Measurements from ENCODE around the gene RTL5.
A peak's percentile ranks its signal among the peaks of the same experiment; 100 is the strongest.
"Not testable (repeated sequence)": the region's sequence is repeated elsewhere in the genome, so short reads cannot be mapped to it uniquely, and the experiment has no call there.

The RTL5 gene

DNA sequence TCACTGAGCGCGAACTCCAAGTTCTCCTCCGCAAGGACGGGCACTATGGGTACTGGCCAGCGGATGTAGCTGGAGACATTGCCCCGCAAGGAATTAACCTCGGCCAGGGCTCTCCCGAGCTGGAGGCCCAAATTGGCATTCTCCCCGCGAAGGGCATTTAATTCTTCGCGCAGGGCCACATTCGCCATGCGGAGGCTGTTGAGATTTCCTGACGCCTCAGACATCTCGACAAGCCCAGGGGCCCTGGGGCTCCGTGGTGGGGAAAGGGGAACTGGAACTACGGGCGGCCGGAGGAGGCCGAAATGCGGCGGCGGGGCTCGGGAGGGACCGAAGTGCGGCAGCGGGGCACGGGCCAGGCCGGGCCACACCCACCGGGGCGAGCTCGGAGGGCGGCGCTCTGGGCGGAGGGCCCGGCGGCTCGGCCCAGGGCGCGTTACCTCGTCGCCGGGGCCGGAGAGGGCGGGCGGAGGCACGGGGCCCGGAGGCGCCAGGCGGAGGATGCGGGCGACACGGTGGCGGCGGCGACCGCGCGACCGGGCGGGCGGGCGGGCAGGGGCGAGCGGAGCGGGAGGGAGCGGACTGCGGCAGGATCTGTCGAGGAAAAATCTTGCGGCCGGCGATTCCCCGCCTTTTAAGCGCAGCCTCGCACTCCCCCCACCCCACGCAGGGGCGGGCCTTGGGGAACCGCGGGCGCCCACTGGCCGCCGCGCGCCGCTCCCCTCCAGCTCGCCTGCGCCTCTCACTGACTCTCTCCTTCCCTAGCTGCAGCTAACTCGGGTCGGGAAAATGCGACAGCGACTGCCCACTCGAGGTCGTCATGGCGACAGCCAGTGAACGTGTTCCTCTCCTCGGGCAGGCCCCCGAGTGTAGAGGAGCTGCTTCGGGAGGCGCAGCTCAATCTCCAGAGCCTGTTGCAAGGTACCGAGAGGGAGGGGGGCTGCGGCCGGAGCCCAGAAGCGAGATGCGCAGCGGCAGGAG, at the start of gene RTL5:
RTL5 (minus strand) TSS at position 599 of the 978 bp plus-strand sequence.
- peak; percentile 46 for DNase-seq

DNA sequence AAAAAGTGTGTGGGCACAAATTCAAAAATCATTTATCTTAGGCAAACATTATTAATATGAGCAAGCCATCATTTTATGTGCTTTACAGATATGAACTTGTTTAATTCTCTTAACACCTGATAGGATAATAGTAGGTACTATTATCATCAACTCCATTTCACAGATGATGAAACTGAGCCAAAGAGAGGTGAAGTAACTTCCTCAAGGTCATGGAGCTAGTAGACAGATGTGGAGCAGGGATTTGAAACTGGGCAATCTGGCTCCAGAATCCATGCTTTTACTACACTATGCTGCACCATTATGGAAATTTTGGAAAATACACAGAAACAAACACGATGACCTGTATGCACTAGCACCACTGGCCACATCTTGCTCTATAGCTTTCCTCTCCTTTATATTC, 48.8 kb upstream of the RTL5 start:
- no peak for DNase-seq

DNA sequence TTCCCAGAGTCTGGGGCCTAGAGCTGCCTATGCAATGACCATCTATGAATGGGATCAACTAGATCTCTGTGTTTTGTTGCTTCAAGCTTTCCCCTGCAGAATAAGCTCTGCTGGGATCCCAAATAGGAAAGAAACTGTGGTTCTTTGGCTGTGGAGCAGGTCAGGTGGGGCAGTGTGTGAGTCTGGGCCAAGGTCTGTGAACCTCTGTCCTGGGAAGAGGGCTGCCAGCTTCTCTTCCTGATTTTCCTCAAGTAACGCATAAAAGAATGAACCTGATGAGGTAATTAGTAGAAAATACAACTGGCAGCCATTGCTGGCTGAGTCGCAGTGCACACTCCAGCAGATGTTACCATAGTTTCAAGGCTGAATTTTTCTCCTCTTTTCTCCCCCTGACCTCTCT, 45.3 kb upstream of the RTL5 start:
- no peak for DNase-seq

DNA sequence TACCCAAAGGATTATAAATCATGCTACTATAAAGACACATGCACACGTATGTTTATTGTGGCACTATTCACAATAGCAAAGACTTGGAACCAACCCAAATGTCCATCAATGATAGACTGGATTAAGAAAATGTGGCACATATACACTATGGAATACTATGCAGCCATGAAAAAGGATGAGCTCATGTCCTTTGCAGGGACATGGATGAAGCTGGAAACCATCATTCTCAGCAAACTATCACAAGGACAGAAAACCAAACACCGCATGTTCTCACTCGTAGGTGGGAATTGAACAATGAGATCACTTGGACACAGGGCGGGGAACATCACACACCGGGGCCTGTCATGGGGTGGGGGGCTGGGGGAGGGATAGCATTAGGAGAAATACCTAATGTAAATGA, 44.6 kb upstream of the RTL5 start:
- DNase-seq = not testable (repeated sequence)

DNA sequence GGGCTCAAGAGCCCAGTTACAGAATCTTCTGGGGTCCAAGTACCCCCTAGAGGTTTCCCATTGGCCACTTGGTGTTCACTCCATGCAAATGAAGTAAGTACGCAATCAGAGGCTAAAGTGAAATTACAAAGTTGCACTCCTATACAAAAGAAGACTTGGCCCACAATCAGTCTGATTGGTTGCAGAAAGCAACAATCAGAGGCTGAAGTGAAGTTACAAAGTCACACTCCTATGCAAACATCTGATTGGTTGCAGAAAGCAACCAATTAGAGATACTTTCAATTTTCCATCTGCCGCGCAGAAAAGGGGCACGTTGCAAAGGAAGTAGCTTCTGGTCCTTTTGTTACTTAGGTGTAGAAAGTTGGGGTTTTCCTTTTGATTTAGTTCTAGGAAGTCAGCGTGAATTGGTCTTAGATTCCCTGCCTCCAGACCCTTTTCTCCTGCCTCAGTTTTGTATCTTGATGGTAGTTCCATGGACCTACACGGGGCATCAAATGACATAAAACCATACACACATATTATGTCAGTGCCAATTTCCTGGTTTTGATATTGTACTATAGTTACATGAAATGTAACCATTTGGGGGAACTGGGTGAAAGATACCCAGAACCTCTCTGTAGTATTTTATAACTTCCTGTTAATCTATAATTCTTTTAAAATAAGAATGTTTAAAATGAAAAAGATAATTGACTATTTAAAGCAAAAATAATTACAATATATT, 37.5 kb upstream of the RTL5 start:
- peak; percentile 10 for DNase-seq

DNA sequence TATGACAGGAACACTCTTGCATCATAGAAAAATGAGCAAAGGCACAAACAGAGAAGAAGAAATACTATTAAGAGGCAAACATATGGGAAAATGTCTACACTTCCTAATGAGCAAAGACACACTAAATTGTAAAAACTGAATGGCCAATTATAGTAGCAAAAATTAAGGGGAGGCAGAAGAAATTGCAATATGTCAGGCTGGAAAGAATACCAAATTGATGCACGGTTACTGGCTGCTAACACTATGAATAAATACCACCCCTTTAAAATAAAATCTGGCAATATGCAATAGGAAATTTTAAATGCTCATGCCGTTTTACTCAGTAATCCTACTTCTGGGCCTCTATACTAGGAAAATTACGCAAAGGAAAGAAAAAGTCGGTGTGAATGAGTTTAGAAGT, 33.8 kb upstream of the RTL5 start:
- DNase-seq = no peak

DNA sequence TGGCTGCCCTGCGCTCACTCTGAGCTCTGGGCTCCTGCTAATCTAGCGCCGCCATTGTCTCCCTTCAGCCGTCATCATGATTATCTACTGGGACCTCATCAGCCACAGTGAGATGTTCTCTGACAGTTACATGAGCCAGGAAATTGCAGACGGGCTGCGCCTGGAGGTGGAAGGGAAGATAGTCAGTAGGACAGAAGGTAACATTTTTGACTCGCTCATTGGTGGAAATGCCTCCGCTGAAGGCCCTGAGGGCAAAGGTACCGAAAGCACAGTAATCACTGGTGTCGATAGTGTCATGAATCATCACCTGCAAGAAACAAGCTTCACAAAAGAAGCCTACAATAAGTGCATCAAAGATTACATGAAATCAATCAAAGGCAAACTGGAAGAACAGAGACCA, 28.1 kb upstream of the RTL5 start:
- no peak for DNase-seq

DNA sequence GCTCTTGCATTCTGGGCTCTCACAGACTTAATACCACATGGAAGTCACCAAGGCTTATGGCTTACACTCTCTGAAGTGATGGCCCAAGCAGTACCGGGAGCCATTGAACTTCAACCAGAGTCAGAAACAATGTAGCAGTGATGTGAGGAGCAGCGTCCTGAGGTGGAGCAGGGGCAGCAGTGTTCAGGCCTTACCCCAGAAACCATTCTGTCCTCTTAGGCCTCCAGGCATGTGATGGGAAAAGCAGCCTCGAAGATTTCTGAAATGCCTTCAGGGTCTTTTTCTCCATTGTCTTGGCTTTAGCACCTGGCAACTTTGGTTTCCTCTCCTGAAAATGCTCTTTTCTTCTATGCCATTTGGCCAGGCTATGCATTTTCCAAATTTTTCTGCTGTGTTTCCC, 27.1 kb upstream of the RTL5 start:
- no peak for DNase-seq

DNA sequence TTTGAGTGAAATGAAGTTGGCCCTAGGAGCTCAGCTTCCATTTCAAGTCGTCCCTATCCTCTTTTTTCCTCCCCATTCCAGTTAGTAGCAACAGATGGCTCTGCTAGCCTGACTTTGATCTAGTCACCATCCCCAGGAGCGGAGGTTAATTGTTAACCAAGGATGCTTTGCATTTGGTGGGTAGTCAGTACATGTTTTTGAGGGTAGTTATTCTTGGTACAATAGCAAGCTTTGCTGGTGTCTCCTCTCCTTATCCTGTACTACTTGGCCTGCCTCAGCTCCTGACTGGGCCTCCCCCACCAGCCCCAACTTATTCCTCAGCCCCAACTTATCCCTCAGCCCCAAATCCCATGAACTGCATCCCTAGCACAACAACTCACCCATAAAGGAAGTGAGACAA, 14.8 kb upstream of the RTL5 start:
- no peak for DNase-seq

DNA sequence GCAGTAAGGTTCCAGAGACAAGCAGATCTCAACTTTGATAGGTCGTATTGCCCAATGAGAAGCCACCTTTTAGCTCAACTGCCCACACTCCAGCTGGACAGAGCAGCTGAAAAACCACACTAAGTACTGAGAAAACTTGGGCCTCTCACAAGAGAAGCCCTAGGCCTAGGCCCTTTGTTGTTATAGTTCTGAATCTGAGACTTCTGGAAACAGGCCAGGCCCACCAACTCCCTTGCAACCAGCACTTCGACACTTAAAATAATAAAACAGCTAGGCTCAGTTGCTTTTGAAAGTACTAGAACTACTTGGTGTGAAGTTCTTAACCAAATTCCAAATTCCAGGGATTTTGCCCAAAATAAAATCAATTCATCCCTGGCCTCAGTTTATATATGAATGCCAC, 13.5 kb upstream of the RTL5 start:
- no peak for DNase-seq

DNA sequence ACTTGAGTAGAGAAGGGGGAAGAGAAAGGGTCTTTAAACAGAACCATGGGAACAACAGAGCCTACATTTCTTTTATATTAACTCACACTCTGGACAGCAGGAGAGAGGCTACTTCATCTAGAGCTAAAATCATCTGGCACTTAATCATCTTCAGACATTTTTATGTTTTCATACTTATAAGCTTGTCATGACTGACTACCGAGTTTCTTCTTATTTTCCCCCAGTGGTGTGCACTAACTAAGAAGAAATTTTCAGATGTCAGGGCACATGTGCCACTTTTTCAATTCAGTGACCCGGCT, 11.8 kb upstream of the RTL5 start:
- no peak for DNase-seq

DNA sequence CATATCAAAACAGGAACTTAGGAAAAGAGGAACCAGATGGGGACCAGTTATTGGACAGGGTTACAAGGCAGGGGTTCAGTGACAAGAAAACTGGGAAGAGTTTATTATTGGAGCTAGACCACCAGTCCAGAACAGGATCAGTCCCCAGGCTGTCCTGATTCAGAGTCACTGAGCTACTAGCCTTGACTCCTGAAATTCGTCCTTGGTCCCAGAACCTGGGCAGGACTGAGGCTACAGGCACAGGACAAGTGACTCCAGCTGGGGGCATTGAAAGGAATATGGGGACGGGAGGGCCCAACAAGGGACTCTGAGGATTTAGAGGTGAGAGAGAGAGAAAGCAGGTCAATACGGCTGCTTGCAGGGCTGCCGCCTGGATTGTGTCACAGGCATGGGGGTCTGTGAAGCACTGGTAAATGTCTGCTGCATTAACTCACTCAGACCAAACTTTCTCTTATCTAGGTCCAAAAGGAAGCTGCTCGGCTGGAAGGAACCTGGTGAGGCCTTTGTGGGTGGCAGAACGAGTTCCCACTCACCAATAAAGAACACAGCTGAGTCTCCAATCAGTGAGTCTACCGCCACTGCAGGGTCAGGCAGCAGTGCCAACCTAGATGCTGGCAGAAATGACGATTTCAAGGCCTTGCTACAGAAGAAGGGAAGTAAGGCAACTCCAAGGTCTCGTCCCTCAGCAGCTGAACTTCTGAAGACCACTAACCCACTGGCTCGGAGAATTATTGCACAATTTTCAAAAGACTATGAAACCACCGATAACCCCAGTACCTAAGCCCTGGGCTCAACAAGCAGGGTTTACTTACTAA, 11.3 kb upstream of the RTL5 start:
- no peak for DNase-seq

DNA sequence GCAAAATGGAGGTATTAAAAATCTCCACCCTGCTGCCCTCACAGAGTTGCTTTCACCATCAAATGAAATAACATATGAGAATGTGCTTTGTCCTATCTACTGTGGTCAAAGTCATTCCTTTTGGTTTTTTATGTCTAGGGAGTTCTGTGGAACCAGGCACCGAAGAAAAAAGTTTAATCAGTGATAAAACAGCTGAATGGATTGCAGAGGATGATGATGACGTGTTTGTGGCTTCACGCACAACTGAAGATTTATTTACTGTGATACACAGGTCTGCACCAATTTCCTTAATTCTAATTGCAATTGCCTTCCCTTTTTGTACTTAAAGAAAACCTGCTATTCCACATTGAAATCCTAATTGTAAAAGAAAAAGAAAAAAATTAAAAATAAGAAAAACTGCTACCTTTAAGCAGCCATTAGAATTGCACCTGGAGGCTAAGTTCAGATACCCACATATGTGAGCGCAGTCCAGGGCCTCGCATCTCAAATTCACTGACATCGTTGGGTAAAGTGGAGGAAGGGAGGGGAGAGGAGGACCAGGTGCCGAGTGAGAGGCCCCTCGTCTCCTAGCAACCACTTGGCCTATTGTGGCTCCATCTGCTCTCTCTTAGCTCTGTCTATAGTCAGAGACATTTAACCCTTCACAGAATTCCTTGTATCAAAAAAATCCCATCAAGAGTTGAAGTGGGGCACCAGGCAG, 10.5 kb upstream of the RTL5 start:
- no peak for DNase-seq

DNA sequence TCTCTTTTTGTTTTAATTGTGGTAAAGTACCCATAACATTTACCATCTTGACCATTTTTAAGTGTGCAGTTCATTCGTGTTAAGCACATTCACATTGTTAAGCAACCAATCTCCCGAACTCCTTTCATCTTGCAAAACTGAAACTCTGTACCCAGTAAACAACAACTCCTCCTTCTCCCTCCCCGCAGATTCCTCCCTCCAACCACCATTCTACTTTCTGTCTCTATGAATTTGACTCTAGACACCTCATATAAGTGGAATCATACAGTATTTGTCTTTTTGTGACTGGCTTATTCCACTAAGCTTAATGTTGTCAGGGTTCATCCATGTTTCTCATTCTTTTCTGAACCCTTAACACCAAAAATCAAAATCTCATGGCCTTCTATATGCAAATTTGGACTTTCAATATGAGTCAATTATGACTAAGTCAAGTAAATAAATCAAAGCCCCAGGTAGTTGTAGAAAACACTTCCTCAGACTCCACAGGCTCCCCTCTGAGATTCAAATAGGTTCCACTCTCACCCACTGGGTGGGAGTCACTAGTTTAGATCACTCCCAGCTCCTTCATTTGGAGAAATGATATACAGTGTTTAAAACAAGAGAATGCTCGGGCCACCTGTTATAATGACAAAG, 9.8 kb upstream of the RTL5 start:
- DNase-seq = no peak

DNA sequence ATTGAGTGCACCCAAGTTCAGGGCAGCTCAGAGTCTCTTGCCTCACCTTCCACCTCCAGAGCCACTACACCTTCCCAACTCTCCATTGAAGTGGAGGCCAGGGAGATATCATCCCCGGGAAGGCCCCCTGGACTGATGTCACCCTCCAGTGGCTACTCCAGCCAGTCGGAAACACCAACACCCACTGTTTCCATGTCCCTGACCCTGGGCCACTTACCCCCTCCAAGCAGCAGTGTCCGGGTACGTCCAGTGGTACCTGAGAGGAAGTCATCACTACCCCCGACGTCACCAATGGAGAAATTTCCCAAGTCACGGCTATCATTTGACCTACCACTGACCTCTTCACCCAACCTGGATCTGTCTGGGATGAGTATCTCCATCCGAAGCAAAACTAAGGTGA, 7.8 kb upstream of the RTL5 start:
- DNase-seq = no peak

DNA sequence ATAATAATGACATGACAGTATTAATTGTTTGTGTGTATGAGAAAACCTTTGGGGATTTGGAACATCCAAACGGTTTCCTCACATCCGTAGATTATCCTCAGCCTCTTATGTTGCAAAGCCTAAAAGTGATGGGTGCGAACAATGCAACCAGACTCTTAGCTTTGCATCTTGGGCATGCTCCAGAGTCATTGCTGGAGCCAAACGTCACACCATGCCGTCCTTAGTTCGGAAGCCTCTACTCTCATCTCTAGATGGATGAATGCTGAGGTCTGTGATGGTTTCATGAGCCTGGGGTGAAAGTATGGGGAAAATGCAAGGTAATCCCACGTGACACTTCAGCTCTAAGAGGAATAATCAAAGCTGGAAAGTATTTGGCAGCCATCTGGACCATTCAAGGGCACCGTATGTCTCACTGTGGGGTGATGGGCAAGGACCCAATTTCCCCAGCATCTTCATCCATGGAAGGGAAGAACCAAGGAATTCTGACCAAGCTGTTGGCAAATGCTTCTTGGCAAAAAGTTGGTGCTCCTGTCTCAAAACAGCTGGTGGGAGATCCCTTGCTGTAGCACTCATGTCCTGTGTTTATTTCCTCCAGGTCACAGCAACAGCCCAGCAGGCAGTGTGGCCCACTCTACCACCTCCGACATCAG, 6.3 kb upstream of the RTL5 start:
- no peak for DNase-seq

DNA sequence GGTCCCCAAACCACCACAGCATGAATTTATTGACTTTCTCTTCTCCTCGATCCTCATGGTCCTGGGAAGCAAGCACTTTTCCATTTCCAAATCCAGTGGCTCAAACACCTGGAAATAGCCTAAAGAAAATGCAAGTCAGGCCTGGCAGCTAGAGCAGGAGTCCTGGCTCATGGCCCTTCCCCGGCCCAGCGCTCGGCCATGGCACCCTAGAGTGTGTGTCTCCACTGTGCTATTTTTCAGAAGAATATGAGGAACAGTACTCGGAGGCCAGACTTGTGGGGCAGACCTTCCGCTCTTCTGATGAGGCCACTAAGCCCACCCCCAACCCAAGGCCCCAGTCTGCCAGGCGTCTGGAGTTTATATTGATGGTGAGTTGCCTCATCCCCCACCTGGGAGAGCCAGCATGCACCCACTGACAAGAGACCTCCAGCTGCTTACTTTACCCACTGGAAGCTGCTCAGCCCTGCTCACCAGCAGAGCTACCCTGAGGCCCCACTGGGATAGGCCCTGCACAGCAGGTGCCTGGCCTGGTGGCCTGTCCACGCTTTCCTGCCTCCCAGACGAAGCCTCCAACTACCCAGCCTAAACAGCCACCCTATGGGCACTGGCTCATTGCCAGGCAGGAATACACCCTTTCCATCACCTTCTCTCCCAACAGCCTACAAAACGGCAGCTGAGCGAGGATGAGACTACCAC, 2.3 kb upstream of the RTL5 start:
- no peak for DNase-seq

DNA sequence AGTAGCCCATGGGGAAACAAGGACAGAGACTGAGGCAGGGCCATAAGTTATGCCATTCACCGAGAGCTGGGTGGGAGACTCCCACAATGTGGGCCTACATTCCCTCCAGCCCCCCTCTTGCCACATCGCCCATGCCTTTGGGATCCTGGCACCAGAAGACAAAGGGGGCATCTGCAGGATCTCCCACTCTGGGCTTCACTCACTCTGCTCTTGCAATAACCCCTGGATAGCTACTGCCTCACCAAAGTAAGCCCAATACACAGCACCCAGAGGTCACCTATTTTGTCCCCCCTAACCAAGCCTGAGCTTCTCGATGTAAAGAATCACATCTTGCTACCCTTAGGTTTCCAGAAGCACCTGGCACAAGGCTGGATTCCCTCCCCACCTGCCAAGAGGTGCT, 741 bp upstream of the RTL5 start:
- no peak for DNase-seq

DNA sequence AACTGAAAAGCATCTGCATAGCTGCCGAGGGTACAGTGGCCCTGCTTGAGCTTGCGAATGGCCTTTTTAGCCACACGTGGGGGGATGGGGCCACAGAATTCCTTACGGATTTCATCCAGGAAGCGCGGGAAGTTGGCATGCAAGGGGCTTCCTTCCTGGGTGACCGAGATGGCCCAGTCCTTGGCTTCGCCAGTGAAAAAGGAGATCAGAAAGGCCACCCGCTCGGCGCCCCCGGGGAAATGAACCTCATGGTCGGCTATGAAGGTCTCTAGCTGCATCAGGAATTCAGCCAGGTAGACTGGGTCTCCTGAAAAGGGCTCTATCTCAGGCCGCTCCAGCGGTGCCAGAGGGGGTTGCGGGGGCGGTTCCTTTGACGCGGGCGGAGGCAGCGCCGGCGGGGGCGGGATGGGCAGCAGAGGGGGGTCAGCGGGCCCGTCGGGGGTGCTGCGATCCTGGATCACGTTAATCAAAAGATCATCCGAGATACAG, 909 bp downstream of the RTL5 start:
- no peak for DNase-seq

DNA sequence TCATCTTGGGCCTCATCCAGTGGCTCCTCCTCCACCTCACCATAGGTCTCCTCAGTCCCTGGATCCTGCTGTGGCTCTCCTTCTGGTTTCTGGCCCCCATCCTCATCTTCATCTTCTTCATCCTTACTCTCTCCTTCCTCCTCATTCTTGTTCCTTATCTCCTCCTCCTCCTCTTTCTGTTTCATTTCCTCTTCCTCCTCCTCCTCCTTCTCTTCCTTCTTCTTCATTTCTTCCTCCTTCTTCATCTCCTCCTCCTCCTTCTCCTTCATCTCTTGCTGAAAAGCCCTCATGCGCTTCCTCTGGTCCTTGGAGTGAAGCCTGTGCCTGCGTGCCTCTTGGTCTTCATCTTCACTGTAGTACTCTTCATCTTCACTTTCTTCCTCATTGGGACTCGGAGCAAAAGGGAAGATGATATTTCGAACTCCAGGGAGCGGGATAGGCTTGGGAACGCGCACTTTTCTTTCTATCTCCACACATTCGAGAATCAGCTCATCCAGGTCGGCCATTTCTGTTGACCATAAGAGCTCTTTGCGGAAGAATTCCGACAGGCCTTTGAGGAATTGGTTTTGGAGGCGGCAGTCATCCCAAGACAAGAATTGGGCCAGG, 1.5 kb downstream of the RTL5 start:
- DNase-seq = no peak

DNA sequence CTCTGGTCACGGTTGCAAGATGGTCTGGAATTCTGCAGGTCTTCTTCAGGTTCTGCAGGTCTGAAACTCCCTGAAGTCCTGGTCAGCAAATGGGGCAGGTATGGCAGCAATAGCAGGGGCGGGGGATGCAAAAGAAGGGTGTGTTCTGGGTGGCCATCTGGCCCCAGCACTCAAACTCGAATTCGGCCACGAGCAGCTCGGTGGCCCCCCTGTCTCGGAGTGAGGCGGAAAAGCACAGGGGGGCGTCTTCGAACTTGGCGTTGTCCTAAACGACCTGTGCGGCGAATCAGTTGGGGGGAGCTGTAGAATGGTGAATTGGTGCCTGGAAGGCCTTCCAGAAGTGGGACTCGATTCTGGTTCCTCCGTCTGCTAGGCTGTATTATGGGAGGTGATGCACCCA, 2.1 kb downstream of the RTL5 start:
- DNase-seq = no peak
